ENCODE data around the gene SIGLEC11. TPM values are rescaled to one million over a fixed set of nuclear protein-coding genes. Genes with fewer than 3 reads are reported as not detected.
A peak's percentile ranks its signal among the peaks of the same experiment; 100 is the strongest.

The SIGLEC11 gene
- total RNA-seq, 5 donors from 2014 or later (not counting 1 experiment from before 2014, with no cell fraction given), result 0.09 to 0.23 TPM; not detected in 3

GRCh38 chr19:49984491-49984890 is 23.5 kb upstream of the SIGLEC11 start:
- ChIA-PET CTCF (interaction anchor here in 1 of 2 donors (1.6 kb wide), 1 partner anchor 55 kb away, joined by 8 read pairs; the partner anchor contains the start of gene NUP62), POLR2A (no interaction called here)
- no peak overlapping the region for H3K27ac ChIP-seq (ENCODE audit: low read length)
- no peak overlapping the region for H3K4me3 ChIP-seq (ENCODE audit: control insufficient read depth in 1 of 2, extremely low read depth in 1 of 2, low read length in 1 of 2)
- no peak for DNase-seq
- H3K9me3 Mint-ChIP-seq, result no peaks in the 10 kb centered on the region
- peaks cover 0 to 5% of the 10 kb centered on the region in 2 experiments for H3K4me1 ChIP-seq (ENCODE audit: control insufficient read depth in 1 of 2, extremely low read depth in 1 of 2, insufficient read depth in 2 of 2, low read length in 2 of 2)
- no peaks in the 10 kb centered on the region for H3K27me3 ChIP-seq (replicated peaks in 1 of 2; ENCODE audit: control insufficient read depth in 2 of 2, extremely low read depth in 1 of 2, insufficient read depth in 2 of 2, low read length in 1 of 2)
- peaks cover 0 to 4% (median 2%) of the 10 kb centered on the region in 3 donors for H3K4me1 Mint-ChIP-seq
- no peak overlapping the region for H3K4me3 Mint-ChIP-seq
- 89% methylated on average over 9 of the region's 11 CpGs for WGBS (ENCODE audit: insufficient coverage)
- no peak for ATAC-seq (replicated peaks in 1 of 4)
- H3K36me3 ChIP-seq (ENCODE audit: control insufficient read depth in 2 of 2, extremely low read depth in 1 of 2, insufficient read depth in 1 of 2, low read length in 1 of 2), result peaks cover 11 to 61% of the 10 kb centered on the region in 2 donors
- H3K9me3 ChIP-seq, result no peaks in the 10 kb centered on the region
- no peak overlapping the region for H3K27ac Mint-ChIP-seq
- H3K36me3 Mint-ChIP-seq, result peaks cover 49% of the 10 kb centered on the region
- no peaks in the 10 kb centered on the region for H3K27me3 Mint-ChIP-seq

- Mint-ChIP-seq H3K4me3 (no peak overlapping the region), H3K36me3 (peaks cover 42% of the 10 kb centered on the region), H3K9me3 (no peaks in the 10 kb centered on the region), H3K4me1 (peaks cover 0 to 4% (median 2%) of the 10 kb centered on the region in 3 donors), H3K27ac (no peak overlapping the region), H3K27me3 (no peaks in the 10 kb centered on the region)
- ChIA-PET CTCF (interaction anchor here in 1 of 2 donors (0.6 kb wide), 1 partner anchor 46 kb away, joined by 3 read pairs; no protein-coding TSS in a partner anchor), POLR2A (no interaction called here)
- H3K36me3 ChIP-seq (ENCODE audit: control insufficient read depth in 2 of 2, extremely low read depth in 1 of 2, insufficient read depth in 1 of 2, low read length in 1 of 2), result peaks cover 7 to 62% of the 10 kb centered on the region in 2 donors
- DNase-seq, result peak; percentile 32 to 86 (median 70)
- H3K4me1 ChIP-seq (ENCODE audit: control insufficient read depth in 1 of 2, extremely low read depth in 1 of 2, insufficient read depth in 2 of 2, low read length in 2 of 2), result peaks cover 0 to 5% of the 10 kb centered on the region in 2 experiments
- no peak overlapping the region for H3K27ac ChIP-seq (ENCODE audit: low read length)
- ATAC-seq (replicated peaks in 1 of 4), result peak; percentile 75 to 83 (median 78)
- H3K9me3 ChIP-seq, result no peaks in the 10 kb centered on the region
- H3K4me3 ChIP-seq (ENCODE audit: control insufficient read depth in 1 of 2, extremely low read depth in 1 of 2, low read length in 1 of 2), result no peak overlapping the region
- 22% methylated on average over 6 of the region's 10 CpGs for WGBS (ENCODE audit: insufficient coverage)
- H3K27me3 ChIP-seq (replicated peaks in 1 of 2; ENCODE audit: control insufficient read depth in 2 of 2, extremely low read depth in 1 of 2, insufficient read depth in 2 of 2, low read length in 1 of 2), result no peaks in the 10 kb centered on the region
Observed at GRCh38 chr19:49983645-49984229, 22.8 kb upstream of the SIGLEC11 start.

- no peak overlapping the region for H3K4me3 ChIP-seq (ENCODE audit: control insufficient read depth in 1 of 2, extremely low read depth in 1 of 2, low read length in 1 of 2)
- ATAC-seq (replicated peaks in 1 of 4) (no peak), DNase-seq (no peak)
- H3K27me3 ChIP-seq (replicated peaks in 1 of 2; ENCODE audit: control insufficient read depth in 2 of 2, extremely low read depth in 1 of 2, insufficient read depth in 2 of 2, low read length in 1 of 2), result no peaks in the 10 kb centered on the region
- Mint-ChIP-seq H3K27me3 (no peaks in the 10 kb centered on the region), H3K4me1 (peaks cover 0 to 4% (median 2%) of the 10 kb centered on the region in 3 donors), H3K4me3 (no peak overlapping the region), H3K9me3 (no peaks in the 10 kb centered on the region), H3K36me3 (peaks cover 38% of the 10 kb centered on the region), H3K27ac (no peak overlapping the region)
- POLR2A ChIA-PET, result no interaction called here
- no peak overlapping the region for H3K27ac ChIP-seq (ENCODE audit: low read length)
- H3K36me3 ChIP-seq (ENCODE audit: control insufficient read depth in 2 of 2, extremely low read depth in 1 of 2, insufficient read depth in 1 of 2, low read length in 1 of 2), result peaks cover 7 to 68% of the 10 kb centered on the region in 2 donors
- no peaks in the 10 kb centered on the region for H3K9me3 ChIP-seq
- peaks cover 0 to 5% of the 10 kb centered on the region in 2 experiments for H3K4me1 ChIP-seq (ENCODE audit: control insufficient read depth in 1 of 2, extremely low read depth in 1 of 2, insufficient read depth in 2 of 2, low read length in 2 of 2)
- CTCF ChIA-PET, result interaction anchor here in 1 of 2 donors (0.5 kb wide), 1 partner anchor 46 kb away, joined by 4 read pairs; no protein-coding TSS in a partner anchor
- 92% methylated on average over 14 of the region's 21 CpGs for WGBS (ENCODE audit: insufficient coverage)
Observed at GRCh38 chr19:49981603-49982593, 20.9 kb upstream of the SIGLEC11 start.

- Mint-ChIP-seq H3K4me3 (no peak overlapping the region), H3K27ac (no peak overlapping the region), H3K4me1 (peaks cover 0 to 4% (median 2%) of the 10 kb centered on the region in 3 donors), H3K27me3 (no peaks in the 10 kb centered on the region), H3K36me3 (peaks cover 25% of the 10 kb centered on the region), H3K9me3 (no peaks in the 10 kb centered on the region)
- peaks cover 7 to 63% of the 10 kb centered on the region in 2 donors for H3K36me3 ChIP-seq (ENCODE audit: control insufficient read depth in 2 of 2, extremely low read depth in 1 of 2, insufficient read depth in 1 of 2, low read length in 1 of 2)
- WGBS (ENCODE audit: insufficient coverage), result 94% methylated on average over 8 of the region's 11 CpGs
- no peak overlapping the region for H3K4me3 ChIP-seq (ENCODE audit: control insufficient read depth in 1 of 2, extremely low read depth in 1 of 2, low read length in 1 of 2)
- POLR2A ChIA-PET, result no interaction called here
- DNase-seq (no peak), ATAC-seq (replicated peaks in 1 of 4) (no peak)
- CTCF ChIA-PET, result no interaction called here
- H3K27ac ChIP-seq (ENCODE audit: low read length), result no peak overlapping the region
- H3K27me3 ChIP-seq (replicated peaks in 1 of 2; ENCODE audit: control insufficient read depth in 2 of 2, extremely low read depth in 1 of 2, insufficient read depth in 2 of 2, low read length in 1 of 2), result no peaks in the 10 kb centered on the region
- peaks cover 0 to 3% of the 10 kb centered on the region in 2 experiments for H3K4me1 ChIP-seq (ENCODE audit: control insufficient read depth in 1 of 2, extremely low read depth in 1 of 2, insufficient read depth in 2 of 2, low read length in 2 of 2)
- no peaks in the 10 kb centered on the region for H3K9me3 ChIP-seq
Observed at GRCh38 chr19:49978324-49978723, 17.4 kb upstream of the SIGLEC11 start.

- Mint-ChIP-seq H3K9me3 (no peaks in the 10 kb centered on the region), H3K4me3 (no peak overlapping the region), H3K36me3 (peaks cover 25% of the 10 kb centered on the region), H3K27ac (no peak overlapping the region), H3K4me1 (peaks cover 0 to 4% (median 2%) of the 10 kb centered on the region in 3 donors), H3K27me3 (no peaks in the 10 kb centered on the region)
- Histone ChIP-seq H3K4me1 (ENCODE audit: control insufficient read depth in 1 of 2, extremely low read depth in 1 of 2, insufficient read depth in 2 of 2, low read length in 2 of 2) (no peaks in the 10 kb centered on the region), H3K27ac (ENCODE audit: low read length) (no peak overlapping the region), H3K9me3 (no peaks in the 10 kb centered on the region), H3K27me3 (replicated peaks in 1 of 2; ENCODE audit: control insufficient read depth in 2 of 2, extremely low read depth in 1 of 2, insufficient read depth in 2 of 2, low read length in 1 of 2) (no peaks in the 10 kb centered on the region), H3K36me3 (ENCODE audit: control insufficient read depth in 2 of 2, extremely low read depth in 1 of 2, insufficient read depth in 1 of 2, low read length in 1 of 2) (peaks cover 7 to 63% of the 10 kb centered on the region in 2 donors), H3K4me3 (ENCODE audit: control insufficient read depth in 1 of 2, extremely low read depth in 1 of 2, low read length in 1 of 2) (no peak overlapping the region)
- POLR2A ChIA-PET, result no interaction called here
- ATAC-seq (replicated peaks in 1 of 4) (no peak), DNase-seq (no peak)
- CTCF ChIA-PET, result no interaction called here
- WGBS (ENCODE audit: insufficient coverage), result 94% methylated on average over 18 of the region's 18 CpGs
Observed at GRCh38 chr19:49977881-49978280, 16.9 kb upstream of the SIGLEC11 start.

GRCh38 chr19:49977076-49977475 is 16.1 kb upstream of the SIGLEC11 start:
- Histone ChIP-seq H3K36me3 (ENCODE audit: control insufficient read depth in 2 of 2, extremely low read depth in 1 of 2, insufficient read depth in 1 of 2, low read length in 1 of 2) (peaks cover 7 to 59% of the 10 kb centered on the region in 2 donors), H3K4me3 (ENCODE audit: control insufficient read depth in 1 of 2, extremely low read depth in 1 of 2, low read length in 1 of 2) (no peak overlapping the region), H3K4me1 (ENCODE audit: control insufficient read depth in 1 of 2, extremely low read depth in 1 of 2, insufficient read depth in 2 of 2, low read length in 2 of 2) (no peaks in the 10 kb centered on the region), H3K9me3 (no peaks in the 10 kb centered on the region), H3K27me3 (replicated peaks in 1 of 2; ENCODE audit: control insufficient read depth in 2 of 2, extremely low read depth in 1 of 2, insufficient read depth in 2 of 2, low read length in 1 of 2) (no peaks in the 10 kb centered on the region), H3K27ac (ENCODE audit: low read length) (no peak overlapping the region)
- Mint-ChIP-seq H3K4me3 (no peak overlapping the region), H3K9me3 (no peaks in the 10 kb centered on the region), H3K4me1 (no peaks in the 10 kb centered on the region), H3K27ac (no peak overlapping the region), H3K36me3 (peaks cover 25% of the 10 kb centered on the region), H3K27me3 (no peaks in the 10 kb centered on the region)
- ChIA-PET POLR2A (no interaction called here), CTCF (no interaction called here)
- DNase-seq (no peak), ATAC-seq (replicated peaks in 1 of 4) (no peak)
- 97% methylated on average over 12 of the region's 13 CpGs for WGBS (ENCODE audit: insufficient coverage)
